GM18951 (cell line): ENCODE data around the gene ANK3.

Experiments used
- POLR2A ChIP-seq: IDR thresholded peaks from 4 replicates; pipeline ENCODE4 v1.6.1; 2011; ENCODE audit warnings: mild to moderate bottlenecking; ENCODE audit not compliant: insufficient read length, insufficient read depth; ENCODE audit errors: extremely low read depth
- in situ Hi-C: fragments of 300-500 bp; cut with MboI; formaldehyde crosslinking; loops from one replicate; pipeline ENCODE4 v1.12.0; 2022; ENCODE audit warnings: low sequenced_read_pairs, mixed read lengths, inconsistent platforms; ENCODE audit not compliant: unreplicated experiment

Gene ANK3

GRCh38 chr10:60098677-60099601 lies 290.7 kb downstream of the ANK3 start:
- no peak for TF ChIP-seq POLR2A
- in situ Hi-C loops = no loop called here

- in situ Hi-C loops = no loop called here
- TF ChIP-seq POLR2A = no peak
These were observed 292.7 kb downstream of the ANK3 start for GRCh38 chr10:60096761-60097513.

GRCh38 chr10:60093317-60093716 lies 296.4 kb downstream of the ANK3 start:
- in situ Hi-C loops = no loop called here
- TF ChIP-seq POLR2A = no peak

- in situ Hi-C loops = no loop called here
- TF ChIP-seq POLR2A = no peak
These were observed 302.8 kb downstream of the ANK3 start for GRCh38 chr10:60086862-60087261.

- in situ Hi-C loops = no loop called here
- no peak for TF ChIP-seq POLR2A
These were observed 303.3 kb downstream of the ANK3 start for GRCh38 chr10:60086421-60086820.

- in situ Hi-C loops = no loop called here
- TF ChIP-seq POLR2A = no peak
These were observed 306.8 kb downstream of the ANK3 start for GRCh38 chr10:60082744-60083344.

- in situ Hi-C loops = no loop called here
- TF ChIP-seq POLR2A = no peak
These were observed 307.3 kb downstream of the ANK3 start for GRCh38 chr10:60082341-60082740.

GRCh38 chr10:60073781-60074656 lies 315.7 kb downstream of the ANK3 start:
- in situ Hi-C loops = no loop called here
- TF ChIP-seq POLR2A = no peak

- in situ Hi-C loops = no loop called here
- TF ChIP-seq POLR2A = no peak
These were observed 316.3 kb downstream of the ANK3 start for GRCh38 chr10:60073397-60073780.

GRCh38 chr10:60069311-60069710 lies 320.4 kb downstream of the ANK3 start:
- TF ChIP-seq POLR2A = no peak
- in situ Hi-C loops = no loop called here

GRCh38 chr10:60050366-60050765 lies 339.3 kb downstream of the ANK3 start:
- TF ChIP-seq POLR2A = no peak
- in situ Hi-C loops = no loop called here

- TF ChIP-seq POLR2A = no peak
- in situ Hi-C loops = loop anchor here (10.0 kb wide), 1 partner anchor 413 kb away; no protein-coding TSS in a partner anchor
These were observed 341.6 kb downstream of the ANK3 start for GRCh38 chr10:60048091-60048501.
